Fibroblast of pulmonary artery (primary cell): ENCODE measurements around the gene ZNF548.

Experiments used
- DNase-seq: peaks from one replicate; pipeline ENCODE4 v3.0.0-alpha.2; 2010; ENCODE audit warnings: low read depth
- H3K4me3 ChIP-seq: replicated peaks from 2 replicates; pipeline ENCODE4 v1.5.1; 2011; ENCODE audit warnings: low read depth, mild to moderate bottlenecking, control low read depth, low read length, moderate library complexity
- CTCF ChIP-seq: IDR thresholded peaks from 2 replicates; pipeline ENCODE4 v1.5.1; 2011; ENCODE audit warnings: mild to moderate bottlenecking, control low read depth, low read length, inconsistent platforms; ENCODE audit errors: missing control alignments

ZNF548 gene

DNA sequence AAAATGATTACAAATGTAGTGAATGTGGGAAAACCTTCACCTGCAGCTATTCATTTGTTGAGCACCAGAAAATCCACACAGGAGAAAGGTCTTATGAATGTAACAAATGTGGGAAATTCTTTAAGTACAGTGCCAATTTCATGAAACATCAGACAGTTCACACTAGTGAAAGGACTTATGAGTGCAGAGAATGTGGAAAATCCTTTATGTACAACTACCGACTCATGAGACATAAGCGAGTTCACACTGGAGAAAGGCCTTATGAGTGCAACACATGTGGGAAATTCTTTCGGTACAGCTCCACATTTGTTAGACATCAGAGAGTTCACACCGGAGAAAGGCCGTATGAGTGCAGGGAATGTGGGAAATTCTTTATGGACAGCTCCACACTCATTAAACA is 9.2 kb downstream of the ZNF548 start:
- no peak for DNase-seq
- H3K4me3 ChIP-seq, result no peak overlapping the region
- TF ChIP-seq CTCF, result no peak

DNA sequence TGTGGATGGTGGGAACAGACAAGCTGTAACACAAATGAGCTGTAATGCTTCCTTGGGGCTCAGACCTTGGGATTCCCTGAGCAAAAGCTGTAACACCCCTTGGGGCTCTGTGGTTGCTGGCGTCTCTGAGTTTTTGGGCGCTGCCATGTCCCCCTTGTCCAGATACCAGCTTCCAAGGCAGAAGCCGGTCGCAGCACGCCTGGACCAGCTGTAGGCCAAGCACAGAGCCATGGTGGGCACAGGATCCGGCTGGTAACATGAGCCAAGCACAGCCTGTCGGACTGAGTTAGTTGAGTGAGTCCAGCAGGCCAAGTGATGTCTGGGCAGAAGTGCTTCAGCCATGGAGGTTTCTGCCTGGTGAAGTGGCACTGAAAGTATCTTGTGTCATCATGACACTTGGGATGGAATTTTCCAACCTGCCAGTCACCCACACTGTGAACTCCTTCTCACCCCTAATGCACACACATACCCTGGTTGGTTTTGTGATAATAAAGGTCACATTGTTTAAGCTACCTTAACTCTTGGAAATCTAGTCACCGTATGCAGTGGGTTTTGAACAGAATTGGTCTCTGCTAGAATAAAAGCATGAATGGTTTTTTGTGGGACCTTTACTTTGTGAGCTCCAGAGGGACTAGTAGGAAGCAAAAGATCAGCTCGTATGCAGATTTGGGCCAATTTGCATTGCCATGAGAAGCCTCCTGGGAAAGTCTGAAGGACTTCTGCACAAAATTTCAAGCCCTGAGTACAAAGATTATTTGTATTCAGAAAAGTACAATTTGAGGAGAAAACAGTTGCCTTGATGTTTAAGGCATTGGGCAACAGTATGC is 14.3 kb downstream of the ZNF548 start:
- no peak overlapping the region for H3K4me3 ChIP-seq
- no peak for DNase-seq
- TF ChIP-seq CTCF, result no peak

- TF ChIP-seq CTCF, result peak; percentile 94
- no peak overlapping the region for H3K4me3 ChIP-seq
- peak; percentile 68 for DNase-seq
Measured at GRCh38 chr19:57406516-57407123, 17.0 kb downstream of the ZNF548 start.

DNA sequence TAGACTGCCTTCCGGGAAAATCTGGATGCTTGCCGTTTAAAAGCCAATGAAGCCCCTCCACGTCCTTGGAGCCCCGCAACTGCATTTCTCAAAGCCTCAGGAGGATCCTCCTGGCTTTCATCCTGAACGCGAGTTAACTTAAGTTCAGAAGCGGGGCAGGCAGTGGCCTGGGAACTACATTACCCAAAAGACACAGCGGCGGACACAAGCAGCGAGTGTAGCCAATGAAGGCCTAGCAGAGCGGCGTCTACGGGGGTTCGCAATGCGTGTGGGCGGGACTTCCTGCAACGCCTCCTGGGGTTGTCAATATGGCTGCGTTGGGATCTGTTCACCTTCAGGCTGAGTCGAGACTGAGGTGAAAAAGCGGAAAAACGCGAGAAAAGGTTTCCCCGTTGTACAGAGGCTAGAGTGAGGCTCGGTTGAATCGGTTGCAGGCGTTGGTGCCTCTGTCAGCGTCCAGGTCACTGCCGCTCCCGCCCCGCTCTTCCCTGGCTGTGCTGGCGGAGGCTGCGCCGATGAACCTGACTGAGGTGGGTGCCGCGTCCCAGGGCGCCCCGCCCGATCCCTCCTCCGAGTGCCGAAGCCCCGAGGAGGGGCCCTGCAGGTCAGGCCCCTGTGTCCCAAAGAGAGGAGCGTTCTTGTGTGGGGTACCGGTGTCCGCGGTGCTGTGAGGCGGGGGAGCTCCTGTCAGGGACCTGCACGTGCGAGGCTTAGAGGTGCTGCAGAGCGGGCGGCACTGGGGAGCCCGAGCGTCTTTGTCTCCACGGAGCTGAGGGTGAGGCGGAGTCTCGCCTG is 21.4 kb downstream of the ZNF548 start, which contains the start of gene ZNF17:
Gene ZNF17 (plus strand): TSS at position 285 of the 795 bp plus-strand sequence. CDS start 2,455 bp downstream, outside the sequence.
- DNase-seq, result peak; percentile 96
- H3K4me3 ChIP-seq, result peak within 1 kb of the TSS; percentile 95
- TF ChIP-seq CTCF, result no peak

- no peak for DNase-seq
- no peak for TF ChIP-seq CTCF
Measured at GRCh38 chr19:57419439-57419838, 29.8 kb downstream of the ZNF548 start.

GRCh38 chr19:57421037-57421436 is 31.4 kb downstream of the ZNF548 start:
- no peak for DNase-seq
- H3K4me3 ChIP-seq, result no peak overlapping the region
- TF ChIP-seq CTCF, result no peak

More at GRCh38 chr19:57419439-57419838, 29.8 kb downstream of the ZNF548 start:
- H3K4me3 ChIP-seq, result no peak overlapping the region
